ENCODE results near the gene PCDHGC3.

DNA sequence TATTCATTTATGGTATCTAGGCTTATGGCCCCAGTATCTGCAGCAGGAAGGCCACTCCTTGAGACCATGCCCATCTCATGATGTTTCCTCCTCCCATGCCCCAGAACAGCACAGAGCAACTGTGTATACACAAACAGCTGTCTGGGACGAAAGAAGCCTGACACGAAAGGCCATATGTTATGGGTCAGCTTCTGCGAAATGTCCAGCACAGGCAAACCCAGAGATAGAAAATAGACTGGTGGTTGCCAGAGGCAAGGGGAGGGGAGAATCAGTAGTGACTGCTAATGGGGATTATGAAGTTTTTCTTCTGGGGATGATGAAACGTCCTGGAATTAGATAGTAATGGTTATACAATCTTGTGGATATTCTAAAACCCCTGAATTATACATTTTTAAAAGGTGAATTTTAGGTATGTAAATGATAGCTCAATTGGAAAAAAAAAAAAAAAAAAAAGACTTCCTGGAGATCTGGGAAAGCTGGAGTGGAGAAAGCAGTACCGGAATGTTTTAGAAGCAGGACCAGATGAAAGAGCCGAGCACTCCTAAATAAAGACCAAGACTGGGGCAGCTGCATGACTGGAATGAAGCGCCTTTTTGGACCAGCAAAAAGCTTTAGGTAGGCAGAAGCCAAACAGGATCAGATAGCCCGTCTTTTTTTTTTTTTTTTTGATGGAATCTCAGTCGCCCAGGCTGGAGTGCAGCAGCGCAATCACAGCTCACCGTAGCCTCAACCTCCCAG, 42.3 kb downstream of the PCDHGC3 start:
- TF ChIP-seq SMC3 (IDR thresholded peaks at IDR 0.05) = no peak
- TF ChIP-seq ZNF302 (CRISPR knock-in tag; IDR thresholded peaks at IDR 0.05) = no peak
- TF ChIP-seq RFX5 (IDR thresholded peaks at IDR 0.05) = no peak
- TF ChIP-seq RAD21 (conservative IDR thresholded peaks at IDR 0.05 in 1 of 2, IDR thresholded peaks at IDR 0.05 in 1 of 2) = no peak

All from A549 (cell line).